ENCODE data around the gene C17orf58.
"Not testable (repeated sequence)": the region's sequence is repeated elsewhere in the genome, so short reads cannot be mapped to it uniquely, and the experiment has no call there.

C17orf58 gene

DNA sequence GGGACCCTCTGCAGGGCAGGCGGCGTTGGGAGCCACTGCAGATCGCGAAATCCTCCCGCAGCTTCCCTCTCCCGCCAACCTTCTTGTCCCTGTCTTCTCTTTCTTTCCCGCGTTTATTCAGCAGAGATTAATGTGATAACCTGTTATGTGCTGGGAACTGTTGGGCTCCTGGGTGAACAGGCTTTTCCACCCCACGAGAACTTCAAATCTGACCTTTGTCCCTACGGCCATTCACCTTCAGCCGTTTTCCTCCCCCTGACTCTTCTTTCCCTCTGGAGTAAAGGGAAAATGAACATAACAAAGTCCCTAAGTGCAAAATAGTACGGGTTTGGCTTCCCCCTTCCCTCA, 24.1 kb upstream of the C17orf58 start:
- H3K36me3 ChIP-seq (ENCODE audit: control insufficient read depth in 1 of 2, insufficient read depth in 2 of 2, low read length in 2 of 2): no peaks in the 10 kb centered on the region
- no peaks in the 10 kb centered on the region for H3K27me3 ChIP-seq (ENCODE audit: low read depth, low read length)
- no peaks in the 10 kb centered on the region for H3K4me1 ChIP-seq (ENCODE audit: control insufficient read depth in 1 of 2, insufficient read depth in 2 of 2, low read length in 2 of 2)
- H3K4me3 ChIP-seq (ENCODE audit: low read depth in 1 of 2, low read length in 2 of 2): peak overlapping the region; percentile 71 to 75
- no peaks in the 10 kb centered on the region for H3K9me3 ChIP-seq (ENCODE audit: control insufficient read depth in 1 of 2, low read length in 2 of 2)
- peak overlapping the region; percentile 77 for H3K27ac ChIP-seq (ENCODE audit: low read length)

DNA sequence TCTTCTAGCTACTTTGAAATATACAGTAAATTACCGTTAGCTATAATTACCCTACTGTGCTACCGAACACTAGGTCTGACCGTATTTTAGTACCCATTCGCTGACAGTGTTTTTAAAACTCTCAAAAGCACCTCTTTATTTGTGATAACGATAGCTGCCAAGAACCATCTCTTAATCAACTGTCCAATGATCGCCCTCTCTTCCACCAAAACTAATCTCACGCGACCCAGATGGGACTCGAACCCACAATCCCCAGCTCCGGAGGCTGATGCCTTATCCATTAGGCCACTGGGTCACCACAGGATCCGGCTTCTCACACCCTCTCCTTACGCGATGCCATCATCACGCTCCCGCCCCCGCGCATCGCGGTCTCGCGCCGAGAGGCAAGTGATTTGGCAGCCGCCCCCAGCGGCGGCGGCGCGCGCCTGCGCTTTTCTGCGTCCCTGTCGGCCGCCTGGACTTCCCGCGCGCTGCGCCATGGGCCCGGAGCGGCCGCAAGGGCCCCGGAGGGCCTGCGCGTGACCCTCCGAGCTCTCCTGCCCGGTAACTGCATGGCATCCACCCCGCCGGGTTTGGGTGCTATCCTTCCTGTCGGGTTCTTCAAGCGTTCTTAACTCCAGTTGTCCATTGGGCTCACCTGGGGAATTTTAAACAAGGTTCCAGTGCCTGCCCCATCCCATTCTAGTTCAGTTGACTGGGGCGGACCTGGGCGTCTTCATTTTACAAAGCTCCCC, 23.6 kb upstream of the C17orf58 start:
- H3K4me3 ChIP-seq (ENCODE audit: low read depth in 1 of 2, low read length in 2 of 2): peak overlapping the region; percentile 71 to 75
- no peaks in the 10 kb centered on the region for H3K4me1 ChIP-seq (ENCODE audit: control insufficient read depth in 1 of 2, insufficient read depth in 2 of 2, low read length in 2 of 2)
- H3K27me3 ChIP-seq (ENCODE audit: low read depth, low read length): no peaks in the 10 kb centered on the region
- H3K36me3 ChIP-seq (ENCODE audit: control insufficient read depth in 1 of 2, insufficient read depth in 2 of 2, low read length in 2 of 2): no peaks in the 10 kb centered on the region
- no peaks in the 10 kb centered on the region for H3K9me3 ChIP-seq (ENCODE audit: control insufficient read depth in 1 of 2, low read length in 2 of 2)
- H3K27ac ChIP-seq (ENCODE audit: low read length): peak overlapping the region; percentile 77

DNA sequence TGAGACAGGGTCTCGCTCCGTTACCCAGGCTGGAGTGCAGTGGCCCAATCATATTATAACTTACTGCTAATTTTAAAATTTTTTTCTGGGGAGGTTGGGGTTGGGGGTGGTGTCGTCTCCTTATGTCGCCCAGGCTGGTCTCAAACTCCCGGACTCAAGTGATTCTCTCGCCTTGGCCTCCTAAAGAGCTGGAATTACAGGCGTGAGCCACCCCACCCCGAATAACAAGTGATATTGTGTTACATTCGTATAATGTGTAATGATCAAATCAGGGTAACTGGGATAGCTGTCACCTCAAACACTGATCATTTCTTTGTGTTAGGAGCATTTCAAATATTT, 23.0 kb upstream of the C17orf58 start:
- no peaks in the 10 kb centered on the region for H3K36me3 ChIP-seq (ENCODE audit: control insufficient read depth in 1 of 2, insufficient read depth in 2 of 2, low read length in 2 of 2)
- no peaks in the 10 kb centered on the region for H3K9me3 ChIP-seq (ENCODE audit: control insufficient read depth in 1 of 2, low read length in 2 of 2)
- no peak overlapping the region for H3K27ac ChIP-seq (ENCODE audit: low read length)
- H3K4me1 ChIP-seq (ENCODE audit: control insufficient read depth in 1 of 2, insufficient read depth in 2 of 2, low read length in 2 of 2): no peaks in the 10 kb centered on the region
- no peaks in the 10 kb centered on the region for H3K27me3 ChIP-seq (ENCODE audit: low read depth, low read length)
- no peak overlapping the region for H3K4me3 ChIP-seq (ENCODE audit: low read depth in 1 of 2, low read length in 2 of 2)

DNA sequence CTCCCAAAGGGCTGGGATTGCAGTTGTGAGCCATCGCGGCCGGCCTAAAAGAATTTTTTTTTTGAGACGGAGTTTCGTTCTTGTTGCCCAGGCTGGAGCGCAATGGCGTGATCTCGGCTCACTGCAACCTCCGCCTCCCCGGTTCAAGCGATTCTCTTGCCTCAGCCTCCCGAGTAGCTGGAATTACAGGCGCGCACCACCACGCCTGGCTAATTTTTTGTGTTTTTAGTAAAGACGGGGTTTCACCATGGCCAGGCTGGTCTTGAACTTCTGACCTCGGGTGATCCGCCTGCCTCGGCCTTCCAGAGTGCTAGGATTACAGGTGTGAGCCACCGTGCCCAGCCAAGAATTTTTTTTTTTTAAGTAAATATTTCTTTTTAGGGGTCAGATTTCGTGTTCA, 22.2 kb upstream of the C17orf58 start:
- H3K27ac ChIP-seq (ENCODE audit: low read length); H3K36me3 ChIP-seq (ENCODE audit: control insufficient read depth in 1 of 2, insufficient read depth in 2 of 2, low read length in 2 of 2); H3K4me3 ChIP-seq (ENCODE audit: low read depth in 1 of 2, low read length in 2 of 2); H3K9me3 ChIP-seq (ENCODE audit: control insufficient read depth in 1 of 2, low read length in 2 of 2); H3K27me3 ChIP-seq (ENCODE audit: low read depth, low read length); H3K4me1 ChIP-seq (ENCODE audit: control insufficient read depth in 1 of 2, insufficient read depth in 2 of 2, low read length in 2 of 2): not testable (repeated sequence)

DNA sequence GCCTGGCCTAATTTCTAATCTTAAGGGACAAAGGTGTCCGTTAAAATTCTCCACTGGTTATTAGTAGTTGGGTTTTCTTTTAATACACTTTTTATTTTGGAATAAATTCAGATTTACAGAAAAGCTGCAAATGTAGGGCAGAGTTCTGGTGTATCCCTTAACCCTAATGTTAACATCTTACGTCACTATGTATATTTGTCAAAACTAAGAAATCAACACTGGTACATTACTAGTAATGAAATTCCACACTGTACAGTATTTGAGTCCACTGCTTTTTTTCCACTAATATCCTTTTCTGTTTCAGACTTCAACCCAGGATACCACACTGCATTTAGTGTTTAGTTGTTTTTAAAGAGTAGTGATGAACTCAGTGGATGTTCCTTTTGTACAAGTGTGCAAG, 20.6 kb upstream of the C17orf58 start:
- Histone ChIP-seq H3K9me3 (ENCODE audit: control insufficient read depth in 1 of 2, low read length in 2 of 2) (no peaks in the 10 kb centered on the region), H3K4me1 (ENCODE audit: control insufficient read depth in 1 of 2, insufficient read depth in 2 of 2, low read length in 2 of 2) (no peaks in the 10 kb centered on the region), H3K4me3 (ENCODE audit: low read depth in 1 of 2, low read length in 2 of 2) (no peak overlapping the region), H3K27ac (ENCODE audit: low read length) (no peak overlapping the region), H3K36me3 (ENCODE audit: control insufficient read depth in 1 of 2, insufficient read depth in 2 of 2, low read length in 2 of 2) (no peaks in the 10 kb centered on the region), H3K27me3 (ENCODE audit: low read depth, low read length) (no peaks in the 10 kb centered on the region)

DNA sequence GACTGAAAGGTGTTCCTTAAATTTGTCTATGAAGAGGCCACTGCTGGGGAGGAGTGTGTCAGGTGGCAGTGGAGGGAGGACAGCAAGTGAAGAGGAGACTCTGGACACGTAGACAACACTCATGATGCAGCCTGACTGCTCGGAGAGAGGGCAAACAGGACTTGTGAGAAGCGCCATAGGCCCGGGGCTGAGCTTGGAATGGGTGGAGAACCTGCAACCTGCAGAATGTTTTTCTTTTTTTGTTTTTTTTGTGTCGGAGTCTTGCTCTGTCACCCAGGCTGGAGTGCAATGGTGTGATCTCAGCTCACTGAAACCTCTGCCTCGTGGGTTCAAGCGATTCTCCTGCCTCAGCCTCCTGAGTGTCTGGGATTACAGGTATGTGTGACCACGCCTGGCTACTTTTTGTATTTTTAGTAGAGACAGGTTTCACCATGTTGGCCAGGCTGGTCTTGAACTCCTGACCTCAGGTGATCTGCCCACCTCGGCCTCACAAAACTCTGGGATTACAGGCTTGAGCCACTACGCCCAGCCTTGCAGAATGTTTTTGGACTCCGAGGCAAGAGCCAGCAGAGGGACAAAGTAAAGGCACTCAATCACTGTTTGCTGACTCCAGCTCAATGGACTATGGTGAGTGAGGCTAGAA, 18.9 kb upstream of the C17orf58 start:
- H3K4me3 ChIP-seq (ENCODE audit: low read depth in 1 of 2, low read length in 2 of 2): no peak overlapping the region
- H3K4me1 ChIP-seq (ENCODE audit: control insufficient read depth in 1 of 2, insufficient read depth in 2 of 2, low read length in 2 of 2): no peaks in the 10 kb centered on the region
- H3K36me3 ChIP-seq (ENCODE audit: control insufficient read depth in 1 of 2, insufficient read depth in 2 of 2, low read length in 2 of 2): no peaks in the 10 kb centered on the region
- H3K27me3 ChIP-seq (ENCODE audit: low read depth, low read length): no peaks in the 10 kb centered on the region
- H3K9me3 ChIP-seq (ENCODE audit: control insufficient read depth in 1 of 2, low read length in 2 of 2): no peaks in the 10 kb centered on the region
- H3K27ac ChIP-seq (ENCODE audit: low read length): no peak overlapping the region

DNA sequence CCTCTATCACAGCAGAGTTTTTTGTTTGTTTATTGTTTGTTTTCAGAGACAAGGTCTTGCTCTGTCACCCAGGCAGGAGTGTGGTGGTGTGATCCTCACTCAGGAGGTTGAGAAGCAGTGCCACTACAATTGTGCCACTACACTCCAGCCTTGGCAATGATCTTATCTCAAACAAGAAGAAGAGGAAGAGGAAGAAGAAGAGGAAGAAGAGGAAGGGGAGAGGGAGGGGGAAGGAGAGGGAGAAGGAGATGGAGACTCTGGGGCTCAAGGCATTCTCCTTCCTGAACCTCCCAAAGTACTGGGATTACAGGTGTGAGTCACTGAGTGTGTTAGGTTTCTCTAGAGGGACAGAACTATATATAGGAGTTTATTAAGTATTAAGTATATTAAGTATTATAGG, 17.1 kb upstream of the C17orf58 start:
- Histone ChIP-seq H3K36me3 (ENCODE audit: control insufficient read depth in 1 of 2, insufficient read depth in 2 of 2, low read length in 2 of 2) (no peaks in the 10 kb centered on the region), H3K9me3 (ENCODE audit: control insufficient read depth in 1 of 2, low read length in 2 of 2) (no peaks in the 10 kb centered on the region), H3K27ac (ENCODE audit: low read length) (no peak overlapping the region), H3K27me3 (ENCODE audit: low read depth, low read length) (no peaks in the 10 kb centered on the region), H3K4me1 (ENCODE audit: control insufficient read depth in 1 of 2, insufficient read depth in 2 of 2, low read length in 2 of 2) (no peaks in the 10 kb centered on the region), H3K4me3 (ENCODE audit: low read depth in 1 of 2, low read length in 2 of 2) (no peak overlapping the region)

DNA sequence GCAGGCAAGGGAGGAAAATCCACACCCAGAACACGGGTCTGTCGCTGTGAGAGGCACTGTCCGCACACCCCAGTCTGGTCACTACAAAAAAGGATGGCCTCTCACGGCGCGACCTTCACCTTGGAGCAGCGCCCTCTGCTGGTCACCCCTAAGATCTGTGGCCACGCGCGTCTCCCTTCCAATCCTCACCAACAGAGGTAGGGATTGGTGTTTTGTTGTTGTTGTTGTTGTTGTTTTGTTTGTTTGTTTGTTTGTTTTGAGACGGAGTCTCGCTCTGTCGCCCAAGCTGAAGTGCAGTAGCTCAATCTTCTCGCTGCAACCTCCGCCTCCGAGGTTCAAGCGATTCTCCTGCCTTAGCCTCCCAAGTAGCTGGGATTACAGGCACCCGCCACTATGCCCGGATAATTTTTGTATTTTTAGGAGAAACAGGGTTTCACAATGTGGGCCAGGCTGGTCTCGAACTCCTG, 15.0 kb upstream of the C17orf58 start:
- Histone ChIP-seq H3K36me3 (ENCODE audit: control insufficient read depth in 1 of 2, insufficient read depth in 2 of 2, low read length in 2 of 2) (no peaks in the 10 kb centered on the region), H3K9me3 (ENCODE audit: control insufficient read depth in 1 of 2, low read length in 2 of 2) (no peaks in the 10 kb centered on the region), H3K27me3 (ENCODE audit: low read depth, low read length) (no peaks in the 10 kb centered on the region), H3K4me1 (ENCODE audit: control insufficient read depth in 1 of 2, insufficient read depth in 2 of 2, low read length in 2 of 2) (no peaks in the 10 kb centered on the region), H3K4me3 (ENCODE audit: low read depth in 1 of 2, low read length in 2 of 2) (no peak overlapping the region), H3K27ac (ENCODE audit: low read length) (no peak overlapping the region)

DNA sequence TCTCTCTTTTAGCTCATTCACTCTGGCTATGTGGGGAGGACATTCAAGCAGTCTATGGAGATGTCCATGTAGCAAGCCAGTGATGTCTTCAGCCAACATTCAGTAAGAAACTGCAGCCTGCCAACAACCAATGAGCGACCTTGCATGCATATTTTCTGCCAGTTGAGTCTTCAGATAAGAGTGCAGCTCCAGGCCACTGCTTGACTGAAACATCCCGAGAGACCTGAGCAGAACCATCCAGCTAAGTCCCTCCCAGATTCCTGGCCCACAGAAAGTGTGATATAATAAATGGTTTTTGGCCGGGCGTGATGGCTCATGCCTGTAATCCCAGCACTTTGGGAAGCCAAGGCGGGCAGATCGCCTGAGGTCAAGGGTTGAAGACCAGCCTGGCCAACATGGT, 10.5 kb upstream of the C17orf58 start:
- Histone ChIP-seq H3K27ac (ENCODE audit: low read length) (no peak overlapping the region), H3K4me1 (ENCODE audit: control insufficient read depth in 1 of 2, insufficient read depth in 2 of 2, low read length in 2 of 2) (no peaks in the 10 kb centered on the region), H3K27me3 (ENCODE audit: low read depth, low read length) (no peaks in the 10 kb centered on the region), H3K4me3 (ENCODE audit: low read depth in 1 of 2, low read length in 2 of 2) (no peak overlapping the region), H3K36me3 (ENCODE audit: control insufficient read depth in 1 of 2, insufficient read depth in 2 of 2, low read length in 2 of 2) (no peaks in the 10 kb centered on the region), H3K9me3 (ENCODE audit: control insufficient read depth in 1 of 2, low read length in 2 of 2) (no peaks in the 10 kb centered on the region)

DNA sequence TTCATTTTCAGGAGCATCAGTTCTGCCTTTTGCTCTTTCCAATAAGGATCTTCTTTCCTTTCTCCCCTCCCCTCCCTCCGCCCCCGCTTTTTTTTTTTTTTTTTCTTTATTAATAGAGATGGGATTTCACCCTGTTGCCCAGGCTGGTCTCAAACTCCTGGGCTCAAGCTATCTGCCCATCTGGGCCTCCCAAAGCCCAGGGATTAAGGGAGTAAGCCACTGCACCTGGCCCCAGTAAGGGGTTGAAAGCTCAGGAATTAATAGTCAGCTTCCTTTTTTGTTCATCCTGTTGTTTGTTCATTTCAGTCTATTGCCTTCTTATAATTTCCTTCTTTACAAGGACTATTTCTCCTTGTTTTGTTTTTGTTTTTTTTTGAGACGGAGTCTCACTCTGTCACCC, 7.9 kb upstream of the C17orf58 start:
- no peak overlapping the region for H3K27ac ChIP-seq (ENCODE audit: low read length)

DNA sequence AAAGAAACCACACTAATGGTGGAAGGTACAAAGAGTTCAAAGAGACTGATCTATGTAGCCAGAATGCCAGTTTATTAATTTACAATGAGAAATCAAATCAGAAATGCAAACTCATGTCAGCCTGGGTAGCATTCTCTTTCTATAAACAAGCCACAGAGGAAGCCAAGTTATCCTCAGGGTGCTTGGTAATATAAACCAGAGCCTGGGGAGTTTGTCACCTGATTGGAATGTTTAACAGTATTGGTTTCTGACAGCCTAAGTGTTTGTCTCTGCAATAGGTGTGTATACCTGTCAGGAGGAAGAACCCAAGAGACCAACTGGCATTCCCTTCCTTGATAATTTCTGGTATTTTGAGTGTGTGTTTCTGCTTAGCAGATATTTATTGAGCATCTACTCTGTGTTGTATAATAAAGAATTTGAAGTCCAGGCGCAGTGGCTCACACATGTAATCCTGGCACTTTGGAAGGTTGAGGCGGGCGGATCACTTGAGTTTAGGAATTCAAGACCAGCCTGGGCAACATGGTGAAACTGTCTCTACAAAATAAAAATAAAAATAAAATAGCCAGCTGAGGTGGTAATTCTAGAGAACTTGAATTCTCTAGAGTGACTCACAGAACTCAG, 3.1 kb upstream of the C17orf58 start:
- H3K27ac ChIP-seq (ENCODE audit: low read length): no peak overlapping the region
- no peak overlapping the region for H3K4me3 ChIP-seq (ENCODE audit: low read depth in 1 of 2, low read length in 2 of 2)
- H3K9me3 ChIP-seq (ENCODE audit: control insufficient read depth in 1 of 2, low read length in 2 of 2): no peaks in the 10 kb centered on the region
- no peaks in the 10 kb centered on the region for H3K36me3 ChIP-seq (ENCODE audit: control insufficient read depth in 1 of 2, insufficient read depth in 2 of 2, low read length in 2 of 2)
- peaks cover 7% of the 10 kb centered on the region in 2 donors for H3K4me1 ChIP-seq (ENCODE audit: control insufficient read depth in 1 of 2, insufficient read depth in 2 of 2, low read length in 2 of 2)
- H3K27me3 ChIP-seq (ENCODE audit: low read depth, low read length): no peaks in the 10 kb centered on the region

More for the DNA sequence above, 7.9 kb upstream of the C17orf58 start:
- Histone ChIP-seq H3K9me3 (ENCODE audit: control insufficient read depth in 1 of 2, low read length in 2 of 2) (no peaks in the 10 kb centered on the region), H3K36me3 (ENCODE audit: control insufficient read depth in 1 of 2, insufficient read depth in 2 of 2, low read length in 2 of 2) (no peaks in the 10 kb centered on the region), H3K4me1 (ENCODE audit: control insufficient read depth in 1 of 2, insufficient read depth in 2 of 2, low read length in 2 of 2) (no peaks in the 10 kb centered on the region), H3K27me3 (ENCODE audit: low read depth, low read length) (no peaks in the 10 kb centered on the region), H3K4me3 (ENCODE audit: low read depth in 1 of 2, low read length in 2 of 2) (no peak overlapping the region)
